ENCODE data around the gene LAMA2. TPM values are rescaled to one million over a fixed set of nuclear protein-coding genes. Genes with fewer than 3 reads are reported as not detected.

LAMA2 gene
- total and polyA plus RNA-seq, 2 of the 8 experiments (the other 6 are each of a cell fraction or from before 2014, with no cell fraction given): 1.3 to 3.8 TPM

DNA sequence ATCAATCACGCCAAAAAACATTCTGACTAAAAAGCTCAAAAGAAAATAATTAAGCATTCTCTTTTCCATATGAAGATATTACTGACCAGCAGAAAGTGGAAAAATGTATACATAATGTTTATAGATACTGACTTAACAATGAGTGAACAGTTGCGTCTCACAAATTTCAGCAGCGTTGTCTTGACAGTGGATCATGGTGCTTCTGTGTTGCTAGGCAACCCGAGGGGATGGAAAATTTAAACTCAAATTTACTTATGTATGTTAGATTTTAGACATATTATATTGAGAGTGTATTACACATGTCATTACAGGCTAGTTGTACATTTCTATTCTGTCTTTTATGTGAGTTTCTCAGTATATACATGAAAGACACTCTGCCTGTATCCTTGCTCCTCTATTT is 110.2 kb downstream of the LAMA2 start:
- H3K4me3 ChIP-seq (ENCODE audit: extremely low read depth in 1 of 4, insufficient read depth in 2 of 4, low read depth in 3 of 4, low read length in 4 of 4): no peak overlapping the region
- H2AFZ ChIP-seq (ENCODE audit: low read length): no peak overlapping the region
- H2BK15ac ChIP-seq (ENCODE audit: low read length): no peak overlapping the region
- no peaks in the 10 kb centered on the region for H3K4me1 ChIP-seq (replicated peaks in 1 of 4; ENCODE audit: control insufficient read depth in 3 of 4, insufficient read depth in 4 of 4, low read length in 3 of 4)
- H3K4me2 ChIP-seq (ENCODE audit: insufficient read depth in 1 of 2, low read depth in 2 of 2, low read length in 2 of 2): no peak overlapping the region
- no peaks in the 10 kb centered on the region for H3K79me1 ChIP-seq (ENCODE audit: low read depth, low read length)
- H4K8ac ChIP-seq (ENCODE audit: extremely low read depth, insufficient read depth, low read length): no peak overlapping the region
- 95% methylated on average over 4 of the region's 4 CpGs; no CpG with 5 or more reads in 1 of the 2 experiments for WGBS, 2 experiments (ENCODE audit: extremely low coverage in 1 of 2, insufficient coverage in 1 of 2, insufficient read length in 1 of 2, insufficient replicate concordance in 2 of 2, low coverage in 1 of 2, low lambda C conversion rate in 2 of 2, missing lambda C conversion rate in 1 of 2)
- no peak overlapping the region for H3K4ac ChIP-seq (replicated peaks; ENCODE audit: insufficient read length, low read depth, low read length)
- no peak overlapping the region for H3K9ac ChIP-seq (replicated peaks in 1 of 4; ENCODE audit: extremely low read depth in 1 of 4, low read depth in 3 of 4, low read length in 3 of 4)
- H4K20me1 ChIP-seq (replicated peaks in 1 of 2; ENCODE audit: control insufficient read depth in 1 of 2, insufficient read depth in 2 of 2, low read length in 2 of 2): no peaks in the 10 kb centered on the region
- FAIRE-seq (no peak), DNase-seq (ENCODE audit: low read depth in 1 of 2, low spot score in 2 of 2) (no peak)
- H3K27ac ChIP-seq (ENCODE audit: low read depth, low read length): no peak overlapping the region
- no peaks in the 10 kb centered on the region for H3K79me2 ChIP-seq (ENCODE audit: control insufficient read depth in 1 of 2, insufficient read depth in 2 of 2, low read length in 2 of 2)
- no peak overlapping the region for H2AK5ac ChIP-seq (ENCODE audit: low read depth, low read length)
- H3K56ac ChIP-seq (replicated peaks; ENCODE audit: insufficient read length, low read depth, low read length): no peak overlapping the region
- no peak overlapping the region for H3K23ac ChIP-seq (ENCODE audit: insufficient read length)
- H3K23me2 ChIP-seq (ENCODE audit: low read depth, low read length): no peaks in the 10 kb centered on the region; the same call in 1 of the 2 replicates
- H3K14ac ChIP-seq (ENCODE audit: insufficient read length): no peak overlapping the region
- no peak overlapping the region for H4K91ac ChIP-seq (replicated peaks; ENCODE audit: insufficient read length, low read length)
- no peak for TF ChIP-seq TAF7 (optimal IDR thresholded peaks at IDR 0.05; ENCODE audit: borderline replicate concordance, low read depth, low read length)
- no peak for TF ChIP-seq RBBP5 (IDR thresholded peaks at IDR 0.05; ENCODE audit: borderline replicate concordance, low read depth, low read length)
- TF ChIP-seq POLR2A (IDR thresholded peaks at IDR 0.05; ENCODE audit: control extremely low read depth in 1 of 2, low read depth in 2 of 2, low read length in 2 of 2): no peak
- no peak for TF ChIP-seq FOSL1 (IDR thresholded peaks at IDR 0.05; ENCODE audit: insufficient read depth, low read depth, low read length)
- TF ChIP-seq SUZ12 (IDR thresholded peaks at IDR 0.05; ENCODE audit: low read length): no peak
- TF ChIP-seq SP4 (IDR thresholded peaks at IDR 0.05; ENCODE audit: low read length): no peak
- no peak for TF ChIP-seq ASH2L (IDR thresholded peaks at IDR 0.05; ENCODE audit: low read length)
- TF ChIP-seq GTF2F1 (IDR thresholded peaks at IDR 0.05; ENCODE audit: borderline replicate concordance, low read depth, low read length): no peak
- no peak for TF ChIP-seq KDM1A (IDR thresholded peaks at IDR 0.05; ENCODE audit: borderline replicate concordance, low read length)
- TF ChIP-seq SIN3A (conservative IDR thresholded peaks at IDR 0.05 in 1 of 2, IDR thresholded peaks at IDR 0.05 in 1 of 2; ENCODE audit: low read depth in 1 of 2, low read length in 2 of 2): no peak
- TF ChIP-seq SP2 (IDR thresholded peaks at IDR 0.05; ENCODE audit: low read length): no peak
- TF ChIP-seq HDAC2 (IDR thresholded peaks at IDR 0.05; ENCODE audit: borderline replicate concordance in 1 of 2, low read depth in 2 of 2, low read length in 2 of 2): no peak
- ChIA-PET CTCF (ENCODE audit: partially characterized antibody) (no interaction called here), POLR2A (ENCODE audit: partially characterized antibody) (no interaction called here)
- H3K18ac ChIP-seq (ENCODE audit: extremely low read depth, low read length): no peak overlapping the region
- no peak overlapping the region for H4K5ac ChIP-seq (ENCODE audit: insufficient read length, low read depth, low read length)
- no peaks in the 10 kb centered on the region for H3K27me3 ChIP-seq (replicated peaks in 1 of 4; ENCODE audit: control insufficient read depth in 3 of 4, extremely low read depth in 1 of 4, insufficient read depth in 3 of 4, low read length in 3 of 4)
- no peak overlapping the region for H2BK12ac ChIP-seq (ENCODE audit: low read depth, low read length)
- H3K9me3 ChIP-seq (ENCODE audit: insufficient read depth in 2 of 2, low read depth in 1 of 2, low read length in 1 of 2): no peaks in the 10 kb centered on the region
- H2BK5ac ChIP-seq (ENCODE audit: low read depth, low read length): no peak overlapping the region
- H2BK20ac ChIP-seq (ENCODE audit: low read length): no peak overlapping the region
- H3K36me3 ChIP-seq (ENCODE audit: control insufficient read depth in 2 of 4, insufficient read depth in 4 of 4, low read length in 3 of 4): no peaks in the 10 kb centered on the region
- H2BK120ac ChIP-seq (replicated peaks; ENCODE audit: low read depth, low read length): no peak overlapping the region
